NCI-H82 treated with DMSO at 0.1 percent for 48 hours (cell line): ENCODE results near the gene SUGP2.
A peak's percentile ranks its signal among the peaks of the same experiment; 100 is the strongest.

Source experiments
- DNase-seq: peaks from one replicate; lab custom pipeline; 2025; ENCODE audit not compliant: unreplicated experiment; lab: John Stamatoyannopoulos, UW

The SUGP2 gene

GRCh38 chr19:19033426-19034203 lies at the start of gene SUGP2, which contains the start of gene ARMC6:
Gene SUGP2 (minus strand): TSS chr19:19033517. CDS start chr19:19031071, 2,446 bp downstream.
Gene ARMC6 (plus strand): TSS chr19:19033603. CDS start chr19:19034210, 607 bp downstream.
- DNase-seq, result peak; percentile 92

DNA sequence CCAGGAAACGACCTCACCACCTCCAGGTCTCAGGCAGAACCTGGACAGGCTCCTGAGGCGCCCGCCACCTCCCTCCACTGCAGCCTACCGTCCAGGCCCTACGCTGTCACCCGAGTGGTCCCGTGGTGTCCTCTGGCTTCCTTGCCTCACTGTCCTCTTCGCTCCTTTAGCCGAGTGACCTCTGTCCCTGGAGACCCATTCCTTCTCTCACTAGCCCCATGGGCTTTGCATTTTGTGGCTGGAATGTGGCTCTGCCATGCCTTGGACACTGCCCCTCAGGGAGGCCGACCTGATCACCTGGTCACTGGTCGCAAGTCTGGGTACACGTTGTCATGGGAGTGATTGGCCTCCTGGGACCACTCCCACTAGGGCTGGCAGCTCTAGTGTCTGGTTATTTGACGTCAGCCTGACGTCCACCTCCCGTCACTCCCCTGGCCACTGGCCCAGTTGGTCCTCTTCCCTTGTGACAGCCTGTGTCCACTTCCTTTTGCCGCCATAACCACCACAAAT lies 48.4 kb upstream of the SUGP2 start:
- DNase-seq, result no peak

GRCh38 chr19:19079571-19079970 lies 46.3 kb upstream of the SUGP2 start:
- no peak for DNase-seq

DNA sequence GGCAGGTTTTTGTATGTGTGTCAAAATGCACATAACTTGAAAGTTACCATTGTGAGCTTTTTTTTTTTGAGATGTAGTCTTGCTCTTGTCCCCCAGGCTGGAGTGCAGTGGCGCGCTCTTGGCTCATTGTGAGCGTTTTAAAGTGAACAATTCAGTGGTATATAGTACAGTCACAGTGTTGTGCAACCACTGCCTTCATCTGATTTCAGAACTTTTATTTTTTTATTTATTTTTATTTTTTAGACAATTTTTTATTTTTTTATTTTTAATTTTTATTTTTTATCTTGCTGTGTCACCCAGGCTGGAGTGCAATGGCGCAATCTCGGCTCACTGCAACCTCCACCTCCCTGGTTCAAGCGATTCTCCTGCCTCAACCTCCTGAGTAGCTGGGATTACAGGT lies 45.5 kb upstream of the SUGP2 start:
- DNase-seq, result no peak

GRCh38 chr19:19077103-19077502 lies 43.8 kb upstream of the SUGP2 start:
- DNase-seq, result no peak

- DNase-seq, result no peak
These were observed 43.2 kb upstream of the SUGP2 start for GRCh38 chr19:19076476-19076875.

DNA sequence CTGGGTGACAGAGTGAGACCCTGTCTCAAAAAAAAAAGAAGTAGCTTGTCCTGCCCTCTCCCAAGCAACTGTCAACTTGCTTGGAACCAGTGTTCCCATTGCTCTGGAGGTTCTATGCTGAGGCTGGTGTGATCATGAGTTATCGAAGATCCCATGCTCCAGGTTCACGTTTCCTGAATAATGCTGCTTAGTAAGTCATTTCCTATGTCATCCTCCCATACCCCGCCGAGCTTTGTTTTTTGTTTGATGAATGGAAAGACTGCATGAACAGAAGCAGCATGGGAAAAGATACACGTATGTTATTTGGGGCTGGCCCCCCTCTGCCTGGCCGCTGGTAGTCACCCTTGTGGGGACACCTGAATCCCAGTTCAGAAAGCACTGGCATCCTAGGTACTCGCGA lies 41.8 kb upstream of the SUGP2 start:
- DNase-seq, result no peak

GRCh38 chr19:19074196-19074882 lies 41.0 kb upstream of the SUGP2 start:
- peak; percentile 91 for DNase-seq

DNA sequence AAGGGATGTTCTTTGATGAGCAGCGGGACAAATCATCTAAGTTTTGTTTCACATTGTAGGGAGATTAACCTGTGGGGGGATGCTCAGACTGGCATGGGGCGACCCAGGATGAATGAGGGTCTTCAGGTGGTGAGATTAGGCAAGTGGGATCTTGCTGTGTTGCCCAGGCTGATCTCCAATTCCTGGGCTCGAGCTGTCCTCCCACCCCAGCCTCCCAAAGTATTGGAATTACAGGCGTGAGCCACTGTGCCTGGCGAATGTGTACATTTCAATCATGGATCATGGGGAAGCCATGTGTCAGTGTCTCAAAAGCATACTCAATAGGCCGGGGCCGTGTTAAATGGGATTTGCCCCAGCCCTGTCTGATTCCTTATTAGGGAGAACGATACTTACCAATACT lies 38.6 kb upstream of the SUGP2 start:
- no peak for DNase-seq

DNA sequence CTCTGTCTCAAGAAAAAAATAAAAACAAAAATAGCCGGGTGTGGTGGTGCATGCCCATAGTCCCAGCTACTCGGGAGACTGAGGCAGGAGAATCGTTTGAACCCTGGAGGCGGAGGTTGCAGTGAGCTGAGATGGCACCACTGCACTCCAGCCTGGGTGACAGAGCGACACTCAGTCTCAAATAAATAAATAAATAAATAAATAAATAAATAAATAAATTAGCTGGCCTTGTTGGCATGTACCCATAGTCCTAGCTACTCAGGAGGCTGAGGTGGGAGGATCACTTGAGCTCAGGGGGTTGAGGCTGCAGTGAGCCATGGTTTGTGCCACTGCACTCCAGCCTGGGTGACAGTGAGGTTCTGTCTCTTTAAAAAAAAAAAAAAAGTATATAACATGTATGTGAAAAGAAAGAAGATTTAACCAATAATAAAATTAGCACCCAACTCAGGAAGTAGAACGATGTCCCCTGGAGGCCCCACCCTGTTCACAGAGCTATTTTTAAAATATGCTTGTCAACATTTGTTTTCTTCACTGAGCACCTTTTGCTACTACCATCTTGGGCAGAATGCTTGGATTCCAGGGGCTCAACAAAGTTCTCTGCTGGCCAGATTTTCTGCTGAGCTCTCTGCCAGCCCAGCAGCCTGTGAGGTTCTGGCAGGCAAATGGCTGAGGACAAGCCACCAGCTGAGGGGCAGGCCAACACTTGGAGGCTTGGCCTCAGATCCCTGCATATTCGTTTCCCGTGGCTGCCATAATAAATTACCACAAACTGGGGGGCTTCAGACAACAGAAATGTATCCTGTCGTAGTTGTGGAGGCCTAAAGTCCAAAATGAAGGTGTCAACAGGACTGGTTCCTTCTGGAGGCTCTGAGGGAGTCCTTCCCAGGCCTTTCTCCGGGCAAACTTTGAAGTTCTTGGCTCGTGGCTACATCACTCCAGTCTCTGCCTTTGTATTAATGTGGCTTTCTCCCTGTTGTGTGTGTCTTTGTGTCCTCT lies 35.6 kb upstream of the SUGP2 start:
- no peak for DNase-seq

DNA sequence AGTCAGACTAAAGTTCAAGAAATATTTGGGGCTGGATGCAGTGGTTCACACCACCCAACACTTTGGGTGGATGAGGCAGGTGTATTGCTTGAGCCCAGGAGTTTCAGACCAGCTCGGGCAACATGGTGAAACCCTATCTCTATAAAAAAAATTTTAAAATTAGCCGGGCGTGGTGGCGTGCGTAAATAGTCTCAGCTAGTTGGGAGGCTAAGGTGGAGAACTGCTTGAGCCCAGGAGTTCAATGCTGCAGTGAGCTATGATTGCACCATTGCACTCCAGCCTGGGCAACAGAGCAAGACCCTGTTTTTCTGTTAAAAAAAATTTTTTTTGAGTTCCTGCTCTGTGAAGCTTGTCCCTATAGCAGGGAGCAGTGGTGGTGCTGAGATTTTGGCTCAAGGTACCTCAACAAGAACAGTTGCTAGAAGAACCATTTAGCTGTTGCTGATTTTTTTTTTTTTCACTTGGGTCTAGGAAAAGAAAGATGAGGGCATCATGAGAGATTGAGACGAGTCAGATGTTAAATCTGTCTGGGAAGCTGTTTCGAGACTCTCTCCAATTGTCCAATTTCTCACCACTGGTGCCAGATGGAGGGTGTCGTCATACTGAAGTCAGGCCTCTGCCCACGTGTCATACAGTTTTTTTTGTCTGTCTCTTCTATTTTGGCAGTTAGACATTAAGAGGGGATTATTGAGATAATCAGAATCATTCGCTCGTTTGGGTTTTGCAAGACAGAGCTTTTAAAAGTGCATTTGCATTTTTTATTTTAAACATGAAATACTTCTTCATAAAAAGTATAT lies 34.2 kb upstream of the SUGP2 start:
- no peak for DNase-seq

DNA sequence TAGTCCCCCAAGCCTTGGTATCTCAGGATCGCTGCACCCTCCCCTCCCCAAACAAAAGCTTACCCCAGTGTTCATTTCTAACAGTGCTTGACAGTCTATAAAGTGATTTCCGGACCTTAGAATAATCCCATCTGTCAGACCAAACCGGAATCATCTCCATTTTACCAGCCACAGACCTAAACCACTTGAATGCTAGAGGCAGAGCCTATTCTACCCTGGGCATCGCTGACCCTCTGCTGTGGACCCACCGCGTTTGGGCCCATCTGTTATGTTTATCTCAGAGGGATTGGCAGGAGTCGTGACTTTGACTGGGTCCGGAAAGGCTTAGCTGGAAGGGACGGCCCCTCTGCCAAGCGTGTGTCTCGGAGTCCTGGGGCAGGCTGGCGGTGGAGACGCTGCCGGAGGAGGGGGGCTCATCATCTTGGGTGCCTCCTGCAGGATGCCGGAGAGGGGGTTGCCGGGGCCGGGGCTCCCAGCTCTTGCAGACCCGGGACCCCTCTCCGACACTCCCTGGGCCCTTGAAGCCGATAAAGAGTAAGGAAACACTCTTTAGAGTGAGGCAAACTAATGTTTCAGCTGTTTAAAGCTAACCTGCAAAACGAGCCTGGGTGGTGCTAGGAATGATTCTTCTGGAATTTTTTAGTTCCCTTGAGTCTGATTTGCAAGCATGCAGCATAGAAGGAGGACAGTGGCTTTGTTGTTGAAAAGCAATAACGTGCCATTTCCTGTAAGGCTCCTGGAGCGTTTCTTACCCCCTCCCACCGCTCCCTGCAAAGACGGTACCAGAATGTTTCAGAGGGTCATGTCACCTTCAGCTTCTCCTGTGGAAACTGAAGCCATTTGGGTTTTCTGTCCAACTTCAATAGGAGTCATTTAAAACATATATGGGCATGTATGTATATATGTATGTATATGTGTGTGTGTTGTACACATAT lies 31.8 kb upstream of the SUGP2 start:
- peak; percentile 45 for DNase-seq

GRCh38 chr19:19064098-19064722 lies 30.9 kb upstream of the SUGP2 start:
- peak; percentile 64 for DNase-seq

DNA sequence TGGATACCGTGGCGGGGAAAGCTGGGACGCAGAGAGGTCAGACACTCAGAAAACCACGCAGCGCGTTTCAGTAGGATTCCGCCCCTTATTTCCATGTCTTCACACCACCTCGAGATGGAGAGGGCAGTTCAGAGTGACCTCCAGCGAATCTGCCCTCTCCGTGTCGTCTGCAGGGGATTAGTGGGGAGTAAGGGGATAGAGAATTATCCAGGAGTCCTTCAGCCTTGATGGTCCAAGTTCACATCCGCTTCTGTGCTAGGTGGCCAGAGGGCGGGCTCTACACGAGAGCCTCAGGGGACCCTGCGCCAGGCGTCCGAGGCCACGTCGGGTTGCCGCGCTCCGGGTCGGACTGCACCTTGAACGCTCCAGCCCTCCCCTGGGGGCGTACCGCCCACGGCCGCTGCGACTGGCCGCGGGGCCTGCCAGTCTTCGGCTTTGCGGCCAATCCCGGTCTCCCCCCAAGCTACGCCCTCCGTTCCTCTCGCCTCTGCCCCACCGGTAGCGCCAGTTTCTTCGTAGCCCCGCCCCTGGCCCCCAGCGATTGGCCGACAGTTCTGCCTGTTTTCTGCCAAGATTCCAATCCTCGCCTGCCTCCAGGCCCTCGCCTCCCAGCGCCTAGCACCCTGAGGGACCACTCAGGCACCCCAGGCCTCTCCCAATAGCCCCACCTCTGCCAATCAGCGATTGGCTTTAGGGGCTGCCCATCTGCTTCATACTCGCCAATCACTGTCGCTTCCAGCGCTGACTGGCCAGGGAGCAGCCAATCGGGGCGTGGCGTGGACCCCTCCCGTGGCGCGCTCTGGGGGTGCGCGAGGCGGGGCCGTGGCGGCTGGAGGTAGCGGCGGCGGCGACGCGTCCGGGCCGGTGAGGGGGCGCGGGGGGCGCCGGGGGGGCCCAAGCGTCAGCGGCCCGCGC lies 30.1 kb upstream of the SUGP2 start, which contains the start of gene SLC25A42:
Gene SLC25A42 (plus strand): TSS at position 812 of the 915 bp plus-strand sequence. CDS start 32,131 bp downstream, outside the sequence.
- DNase-seq, result peak; percentile 100

DNA sequence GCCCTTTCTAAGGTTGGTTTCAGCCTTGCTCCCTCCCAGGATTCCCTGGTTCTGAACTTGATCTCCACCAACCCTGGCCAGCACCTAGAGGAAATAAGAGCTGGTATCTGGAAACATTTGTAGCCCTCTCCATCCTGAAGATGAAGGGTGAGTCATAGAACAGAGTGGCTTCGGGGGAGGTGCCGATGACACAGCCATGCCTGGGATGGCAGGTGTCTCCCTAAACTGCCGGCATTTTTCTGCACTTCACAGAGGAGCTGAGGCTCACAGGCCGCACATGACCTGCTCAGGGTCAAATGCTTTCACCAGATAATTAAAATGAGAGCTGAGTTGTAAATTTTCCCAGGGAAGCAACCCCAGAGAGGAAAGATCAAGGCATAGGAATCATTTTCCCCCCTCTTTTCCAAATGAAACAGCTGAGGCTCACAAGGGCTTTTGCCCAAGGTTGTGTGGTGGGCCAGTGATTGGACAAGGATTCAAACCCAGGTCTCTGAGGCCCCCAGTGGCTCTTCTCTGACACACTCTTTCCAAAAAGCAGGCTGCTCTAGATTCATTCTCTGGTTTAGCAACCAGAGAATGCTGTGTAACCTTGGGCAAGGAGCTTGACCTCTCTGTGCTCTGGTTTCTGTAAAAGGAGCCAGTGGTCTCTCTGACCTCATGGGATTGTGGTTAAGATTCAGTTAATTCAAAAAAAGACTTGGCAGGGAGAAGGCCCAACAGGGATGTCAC lies 29.3 kb upstream of the SUGP2 start:
- DNase-seq, result no peak

GRCh38 chr19:19061506-19061905 lies 28.2 kb upstream of the SUGP2 start:
- no peak for DNase-seq
